Panc1 (cell line): ENCODE data around the gene ZNF717.

ENCODE experiments used
- CTCF ChIP-seq: fragments of 450-650 bp; IDR thresholded peaks from 2 replicates; pipeline ENCODE4 v1.5.1; 2017; ENCODE audit warnings: mild to moderate bottlenecking
- POLR2AphosphoS5 ChIP-seq: IDR thresholded peaks from 2 replicates; pipeline ENCODE4 v1.6.1; 2012; ENCODE audit warnings: mild to moderate bottlenecking, low read depth, low read length, moderate library complexity
- REST ChIP-seq, 2 experiments: IDR thresholded peaks; 2 replicates each; pipeline ENCODE4 v1.6.1; 2011 to 2012; ENCODE audit warnings: low read depth in 2 of 2, control low read depth in 1 of 2, low read length in 1 of 2, mild to moderate bottlenecking in 1 of 2, moderate library complexity in 1 of 2; ENCODE audit not compliant: insufficient read depth in 1 of 2
- SIN3A ChIP-seq: IDR thresholded peaks from 2 replicates; pipeline ENCODE4 v1.6.1; 2012; ENCODE audit warnings: low read depth, mild to moderate bottlenecking, low read length, moderate library complexity, borderline replicate concordance; ENCODE audit not compliant: insufficient read depth

- TF ChIP-seq CTCF: no peak
- TF ChIP-seq POLR2AphosphoS5: no peak
- no peak for TF ChIP-seq REST (IDR thresholded peaks at IDR 0.05; ENCODE audit: insufficient read depth in 1 of 2, low read depth in 2 of 2, low read length in 1 of 2)
- no peak for TF ChIP-seq SIN3A
Observed at GRCh38 chr3:75687323-75687722, 98.0 kb downstream of the ZNF717 start.
